GM19324 (cell line): Measurements from ENCODE around the gene RIT1.
A peak's percentile ranks its signal among the peaks of the same experiment; 100 is the strongest.
"Not testable (repeated sequence)": the region's sequence is repeated elsewhere in the genome, so short reads cannot be mapped to it uniquely, and the experiment has no call there.

Source experiments
- ATAC-seq: cut with Tn5 transposase; IDR thresholded peaks from one replicate; pipeline ENCODE4 v1.9.1; 2021; ENCODE audit warnings: mild to moderate bottlenecking, moderate library complexity; ENCODE audit not compliant: unreplicated experiment, low FRiP score

Gene RIT1

GRCh38 chr1:155934097-155934935 is 23.2 kb upstream of the RIT1 start, which contains the start of gene KHDC4:
Gene KHDC4, minus strand, starts transcription at chr1:155934413. Its CDS starts 40 bp downstream, at chr1:155934373.
- ATAC-seq, result peak; percentile 95

GRCh38 chr1:155933591-155934096 is 22.5 kb upstream of the RIT1 start:
- no peak for ATAC-seq

- ATAC-seq, result no peak
Observed at GRCh38 chr1:155932487-155932886, 21.3 kb upstream of the RIT1 start.

GRCh38 chr1:155932081-155932480 is 20.9 kb upstream of the RIT1 start:
- no peak for ATAC-seq

- no peak for ATAC-seq
Observed at GRCh38 chr1:155931332-155932038, 20.3 kb upstream of the RIT1 start.

- ATAC-seq, result not testable (repeated sequence)
Observed at GRCh38 chr1:155930725-155931124, 19.6 kb upstream of the RIT1 start.

GRCh38 chr1:155929057-155929456 is 17.9 kb upstream of the RIT1 start:
- no peak for ATAC-seq

GRCh38 chr1:155925506-155925905 is 14.4 kb upstream of the RIT1 start:
- ATAC-seq, result no peak

- no peak for ATAC-seq
Observed at GRCh38 chr1:155920717-155921116, 9.6 kb upstream of the RIT1 start.

- ATAC-seq, result no peak
Observed at GRCh38 chr1:155919801-155920200, 8.7 kb upstream of the RIT1 start.

- ATAC-seq, result no peak
Observed at GRCh38 chr1:155918660-155919059, 7.5 kb upstream of the RIT1 start.

- ATAC-seq, result no peak
Observed at GRCh38 chr1:155913969-155914757, 3.0 kb upstream of the RIT1 start.

GRCh38 chr1:155912056-155912536 is 947 bp upstream of the RIT1 start:
- no peak for ATAC-seq

GRCh38 chr1:155910621-155911121 is 478 bp downstream of the RIT1 start:
- no peak for ATAC-seq

GRCh38 chr1:155909894-155910293 is 1.3 kb downstream of the RIT1 start:
- no peak for ATAC-seq

- ATAC-seq, result no peak
Observed at GRCh38 chr1:155904261-155904660, 6.9 kb downstream of the RIT1 start.

- ATAC-seq, result no peak
Observed at GRCh38 chr1:155900161-155900560, 11.0 kb downstream of the RIT1 start.

GRCh38 chr1:155899683-155900082 is 11.5 kb downstream of the RIT1 start:
- ATAC-seq, result no peak

GRCh38 chr1:155898888-155899287 is 12.3 kb downstream of the RIT1 start:
- ATAC-seq, result no peak

- no peak for ATAC-seq
Observed at GRCh38 chr1:155897746-155898145, 13.4 kb downstream of the RIT1 start.
